GM23338 (cell line): Measurements from ENCODE around the gene PANK1.

ENCODE experiments used
- CTCF ChIP-seq, 2 experiments: fragments of 200-600 bp in 1 of 2; sonication (generic) in 1 of 2; conservative IDR thresholded peaks; 2 replicates each; pipeline versions ENCODE4 v1.5.1 to v1.6.1; 2016 to 2017; ENCODE audit warnings: antibody characterized with exemption in 2 of 2, low read depth in 2 of 2, mild to moderate bottlenecking in 2 of 2, moderate library complexity in 1 of 2
- EZH2 ChIP-seq: fragments of 200-600 bp; sonication (generic); IDR thresholded peaks from one replicate; pipeline ENCODE4 v1.8.0; 2017; ENCODE audit warnings: antibody characterized with exemption, mild to moderate bottlenecking, low read depth; ENCODE audit not compliant: unreplicated experiment
- NANOG ChIP-seq: IDR thresholded peaks from 2 replicates; pipeline ENCODE4 v1.6.1; 2016; ENCODE audit warnings: antibody characterized with exemption, borderline replicate concordance
- POLR2AphosphoS5 ChIP-seq: IDR thresholded peaks from 2 replicates; pipeline ENCODE4 v1.6.1; 2016; ENCODE audit warnings: antibody characterized with exemption, low read depth

GRCh38 chr10:89670926-89671325 lies 25.9 kb upstream of the PANK1 start:
- TF ChIP-seq CTCF (conservative IDR thresholded peaks at IDR 0.05; ENCODE audit: low read depth in 2 of 2) (no peak), EZH2 (no peak), POLR2AphosphoS5 (no peak), NANOG (no peak)
